Ascending aorta (tissue), 2 donors: ENCODE measurements around the gene TRIM72. TPM values are rescaled to one million over a fixed set of nuclear protein-coding genes. Genes with fewer than 3 reads are reported as not detected.
"Not testable (repeated sequence)": the region's sequence is repeated elsewhere in the genome, so short reads cannot be mapped to it uniquely, and the experiment has no call there.

Experiments
- DNase-seq, 2 donors: peaks; one replicate each; pipeline ENCODE4 v3.0.0-alpha.2; 2019; ENCODE audit warnings: low spot score in 2 of 2
- H3K27ac ChIP-seq, 2 donors: fragments of 200-600 bp; sonication (generic); one replicate each; pipeline ENCODE4 v1.5.1; 2016 to 2017; ENCODE audit warnings: mild to moderate bottlenecking in 1 of 2
- H3K27me3 ChIP-seq: fragments of 200-600 bp; sonication (generic); one replicate; pipeline ENCODE4 v1.5.1; 2017
- H3K36me3 ChIP-seq, 2 donors: fragments of 200-600 bp; sonication (generic); one replicate each; pipeline ENCODE4 v1.5.1; 2016
- H3K4me1 ChIP-seq, 2 donors: fragments of 200-600 bp; sonication (generic); one replicate each; pipeline ENCODE4 v1.5.1; 2016 to 2017; ENCODE audit warnings: mild to moderate bottlenecking in 1 of 2
- H3K4me3 ChIP-seq, 2 donors: fragments of 200-600 bp; sonication (generic); one replicate each; pipeline ENCODE4 v1.5.1; 2016 to 2017; ENCODE audit warnings: mild to moderate bottlenecking in 1 of 2
- H3K9me3 ChIP-seq, 2 donors: fragments of 200-600 bp; sonication (generic); one replicate each; pipeline ENCODE4 v1.5.1; 2016
- intact Hi-C: fragments of 100-400 bp; cut with DNase I; formaldehyde crosslinking; loops from one replicate; pipeline ENCODE4 v1.15.1; 2023
- total RNA-seq: library from RNA; depleted of rRNA; stranded (reverse); fragments of >200 nt; gene quantifications from one replicate; pipeline ENCODE4 v1.1.0, GENCODE V29; 2016
- TF ChIP-seq, protein P1 (sequence below), 3 experiments: fragments of 200-600 bp in 2 of 3; fragments of 450-650 bp in 1 of 3; sonication (generic) in 2 of 3; IDR thresholded peaks; one replicate each; pipeline ENCODE4 v1.5.1; 2016 to 2019; ENCODE audit warnings: antibody characterized with exemption in 3 of 3, mild to moderate bottlenecking in 1 of 3, moderate library complexity in 1 of 3

Gene TRIM72
- total RNA-seq, 1 donor from 2014 or later = not detected

GRCh38 chr16:31198207-31198882, 15.6 kb upstream of the TRIM72 start:
- TF ChIP-seq, protein P1, sequence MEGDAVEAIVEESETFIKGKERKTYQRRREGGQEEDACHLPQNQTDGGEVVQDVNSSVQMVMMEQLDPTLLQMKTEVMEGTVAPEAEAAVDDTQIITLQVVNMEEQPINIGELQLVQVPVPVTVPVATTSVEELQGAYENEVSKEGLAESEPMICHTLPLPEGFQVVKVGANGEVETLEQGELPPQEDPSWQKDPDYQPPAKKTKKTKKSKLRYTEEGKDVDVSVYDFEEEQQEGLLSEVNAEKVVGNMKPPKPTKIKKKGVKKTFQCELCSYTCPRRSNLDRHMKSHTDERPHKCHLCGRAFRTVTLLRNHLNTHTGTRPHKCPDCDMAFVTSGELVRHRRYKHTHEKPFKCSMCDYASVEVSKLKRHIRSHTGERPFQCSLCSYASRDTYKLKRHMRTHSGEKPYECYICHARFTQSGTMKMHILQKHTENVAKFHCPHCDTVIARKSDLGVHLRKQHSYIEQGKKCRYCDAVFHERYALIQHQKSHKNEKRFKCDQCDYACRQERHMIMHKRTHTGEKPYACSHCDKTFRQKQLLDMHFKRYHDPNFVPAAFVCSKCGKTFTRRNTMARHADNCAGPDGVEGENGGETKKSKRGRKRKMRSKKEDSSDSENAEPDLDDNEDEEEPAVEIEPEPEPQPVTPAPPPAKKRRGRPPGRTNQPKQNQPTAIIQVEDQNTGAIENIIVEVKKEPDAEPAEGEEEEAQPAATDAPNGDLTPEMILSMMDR (IDR thresholded peaks at IDR 0.05) = no peak
- intact Hi-C loops = no loop called here

GRCh38 chr16:31199430-31200041, 14.4 kb upstream of the TRIM72 start:
- intact Hi-C loops = no loop called here
- DNase-seq = no peak
- Histone ChIP-seq H3K9me3 (no peaks in the 10 kb centered on the region), H3K4me1 (peaks cover 0 to 10% of the 10 kb centered on the region in 2 donors), H3K36me3 (peaks cover 18 to 27% of the 10 kb centered on the region in 2 donors), H3K27me3 (no peaks in the 10 kb centered on the region), H3K27ac (no peak overlapping the region), H3K4me3 (no peak overlapping the region)
- TF ChIP-seq, protein P1 (IDR thresholded peaks at IDR 0.05) = no peak

More at GRCh38 chr16:31198207-31198882, 15.6 kb upstream of the TRIM72 start:
- Histone ChIP-seq H3K36me3 (peaks cover 24 to 38% of the 10 kb centered on the region in 2 donors), H3K27me3 (no peaks in the 10 kb centered on the region), H3K4me1 (peaks cover 0 to 10% of the 10 kb centered on the region in 2 donors), H3K4me3 (no peak overlapping the region), H3K27ac (no peak overlapping the region), H3K9me3 (no peaks in the 10 kb centered on the region)
- no peak for DNase-seq

GRCh38 chr16:31200111-31200510, 13.8 kb upstream of the TRIM72 start:
- H3K4me1 ChIP-seq, H3K27ac ChIP-seq, H3K4me3 ChIP-seq, H3K27me3 ChIP-seq, H3K9me3 ChIP-seq, intact Hi-C loops, DNase-seq: not testable (repeated sequence)
- H3K36me3 ChIP-seq = peaks cover 15 to 22% of the 10 kb centered on the region in 2 donors

DNA sequence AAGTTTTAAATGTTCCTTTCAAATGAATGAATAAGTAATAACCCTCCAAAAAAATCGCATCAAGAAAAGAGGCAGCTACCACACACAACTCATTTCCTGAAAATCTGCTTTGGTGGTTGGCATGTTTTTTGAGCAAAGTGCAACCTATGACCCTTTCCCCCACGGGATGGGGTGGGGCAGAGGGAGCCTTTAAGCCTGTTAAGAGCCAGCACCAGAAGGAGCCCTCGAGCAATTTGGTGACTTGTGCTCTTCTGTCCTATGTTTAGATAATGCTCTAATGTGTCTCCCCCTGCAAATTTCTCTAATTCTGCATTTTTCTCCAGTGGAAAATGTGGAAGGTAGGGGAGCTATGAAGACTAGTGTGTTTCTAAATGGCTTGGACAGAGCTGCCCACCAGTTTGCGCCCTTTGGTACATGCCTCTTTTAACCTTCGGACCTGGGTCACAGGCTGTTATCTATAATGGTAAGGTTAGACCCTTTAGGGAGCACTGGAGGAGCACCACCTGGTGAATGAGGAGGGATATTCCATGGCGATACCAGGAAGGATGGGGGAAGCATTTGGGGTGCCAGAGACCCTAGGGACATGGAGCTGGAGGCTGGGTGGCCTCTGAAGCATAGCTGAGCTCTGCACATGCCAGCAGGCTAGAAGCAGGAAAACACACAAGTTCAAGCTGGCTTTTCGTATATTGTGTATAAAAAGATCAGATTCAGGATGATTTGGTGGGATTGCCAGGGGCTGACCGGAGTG, 12.9 kb upstream of the TRIM72 start:
- H3K4me3 ChIP-seq = peak overlapping the region in 1 of 2 donors; percentile 65
- TF ChIP-seq, protein P1 (IDR thresholded peaks at IDR 0.05) = no peak
- intact Hi-C loops = no loop called here
- H3K4me1 ChIP-seq = peaks cover 0 to 10% of the 10 kb centered on the region in 2 donors
- no peaks in the 10 kb centered on the region for H3K9me3 ChIP-seq
- H3K27ac ChIP-seq = no peak overlapping the region
- peaks cover 6 to 13% of the 10 kb centered on the region in 2 donors for H3K36me3 ChIP-seq
- no peaks in the 10 kb centered on the region for H3K27me3 ChIP-seq
- no peak for DNase-seq

- DNase-seq = no peak
- Histone ChIP-seq H3K4me3 (peak overlapping the region; percentile 64 to 65), H3K27me3 (no peaks in the 10 kb centered on the region), H3K9me3 (no peaks in the 10 kb centered on the region), H3K4me1 (peaks cover 0 to 10% of the 10 kb centered on the region in 2 donors), H3K36me3 (peaks cover 0 to 7% of the 10 kb centered on the region in 2 donors), H3K27ac (peak overlapping the region in 1 of 2 donors; percentile 4)
- intact Hi-C loops = no loop called here
- TF ChIP-seq, protein P1 (IDR thresholded peaks at IDR 0.05) = no peak
Measured at GRCh38 chr16:31201582-31202413, 12.1 kb upstream of the TRIM72 start.
